Osteocyte (in vitro differentiated cells): Measurements from ENCODE around the gene NME3. TPM values are rescaled to one million over a fixed set of nuclear protein-coding genes. Genes with fewer than 3 reads are reported as not detected.

ENCODE experiments used
- DNase-seq: peaks from one replicate; pipeline ENCODE4 v3.0.0; 2021; ENCODE audit warnings: mixed read lengths; ENCODE audit not compliant: unreplicated experiment; ENCODE audit errors: extremely low spot score
- H3K27ac Mint-ChIP-seq: one replicate; pipeline ENCODE4 v1.8.0; 2021; ENCODE audit warnings: mild to moderate bottlenecking, mixed read lengths; ENCODE audit not compliant: unreplicated experiment
- H3K27me3 Mint-ChIP-seq: one replicate; pipeline ENCODE4 v1.8.0; 2021; ENCODE audit warnings: mixed read lengths; ENCODE audit not compliant: unreplicated experiment
- H3K36me3 Mint-ChIP-seq: one replicate; pipeline ENCODE4 v1.8.0; 2021; ENCODE audit warnings: mixed read lengths; ENCODE audit not compliant: unreplicated experiment
- H3K4me1 Mint-ChIP-seq: one replicate; pipeline ENCODE4 v1.8.0; 2021; ENCODE audit warnings: mixed read lengths; ENCODE audit not compliant: unreplicated experiment
- H3K4me3 Mint-ChIP-seq: one replicate; pipeline ENCODE4 v1.8.0; 2021; ENCODE audit warnings: mild to moderate bottlenecking, moderate library complexity, mixed read lengths; ENCODE audit not compliant: unreplicated experiment
- H3K9me3 Mint-ChIP-seq: one replicate; pipeline ENCODE4 v1.8.0; 2021; ENCODE audit warnings: mixed read lengths; ENCODE audit not compliant: unreplicated experiment
- CTCF ChIP-seq: fragments of 200-600 bp; sonication (generic); IDR thresholded peaks from 2 replicates; pipeline ENCODE4 v1.5.0; 2021; ENCODE audit warnings: antibody characterized with exemption, mild to moderate bottlenecking, moderate library complexity
- total RNA-seq: library from RNA; stranded (reverse); gene quantifications from 2 replicates; pipeline ENCODE4 v1.2.1, GENCODE V29; 2021

The NME3 gene
- total RNA-seq, 1 donor from 2014 or later: 45.8 TPM

GRCh38 chr16:1818873-1819525 lies 47.7 kb upstream of the NME3 start:
- Mint-ChIP-seq H3K27ac (no peak overlapping the region), H3K36me3 (peaks cover 7% of the 10 kb centered on the region), H3K4me1 (peaks cover 4% of the 10 kb centered on the region), H3K27me3 (no peaks in the 10 kb centered on the region), H3K9me3 (no peaks in the 10 kb centered on the region), H3K4me3 (no peak overlapping the region)
- TF ChIP-seq CTCF: no peak
- no peak for DNase-seq

- no peak for TF ChIP-seq CTCF
- H3K27ac Mint-ChIP-seq: no peak overlapping the region
- H3K4me1 Mint-ChIP-seq: no peaks in the 10 kb centered on the region
- H3K36me3 Mint-ChIP-seq: peaks cover 11% of the 10 kb centered on the region
- H3K9me3 Mint-ChIP-seq: no peaks in the 10 kb centered on the region
- H3K4me3 Mint-ChIP-seq: no peak overlapping the region
- no peak for DNase-seq
- no peaks in the 10 kb centered on the region for H3K27me3 Mint-ChIP-seq
Measured at GRCh38 chr16:1818204-1818872, 47.0 kb upstream of the NME3 start.

- no peak overlapping the region for H3K4me3 Mint-ChIP-seq
- H3K27ac Mint-ChIP-seq: no peak overlapping the region
- no peaks in the 10 kb centered on the region for H3K27me3 Mint-ChIP-seq
- TF ChIP-seq CTCF: no peak
- peaks cover 13% of the 10 kb centered on the region for H3K36me3 Mint-ChIP-seq
- DNase-seq: no peak
- no peaks in the 10 kb centered on the region for H3K9me3 Mint-ChIP-seq
- H3K4me1 Mint-ChIP-seq: peaks cover 6% of the 10 kb centered on the region
Measured at GRCh38 chr16:1817716-1818115, 46.4 kb upstream of the NME3 start.

GRCh38 chr16:1817276-1817589 lies 45.9 kb upstream of the NME3 start:
- Mint-ChIP-seq H3K4me1 (peaks cover 10% of the 10 kb centered on the region), H3K9me3 (no peaks in the 10 kb centered on the region), H3K27me3 (no peaks in the 10 kb centered on the region), H3K36me3 (peaks cover 13% of the 10 kb centered on the region), H3K27ac (no peak overlapping the region), H3K4me3 (no peak overlapping the region)
- no peak for DNase-seq
- TF ChIP-seq CTCF: no peak

- Mint-ChIP-seq H3K36me3 (peaks cover 13% of the 10 kb centered on the region), H3K9me3 (no peaks in the 10 kb centered on the region), H3K27me3 (no peaks in the 10 kb centered on the region), H3K27ac (no peak overlapping the region), H3K4me3 (no peak overlapping the region), H3K4me1 (peaks cover 10% of the 10 kb centered on the region)
- DNase-seq: no peak
- TF ChIP-seq CTCF: no peak
Measured at GRCh38 chr16:1816396-1817275, 45.3 kb upstream of the NME3 start.
